ENCODE measurements around the gene CCDC188. TPM values are rescaled to one million over a fixed set of nuclear protein-coding genes. Genes with fewer than 3 reads are reported as not detected.

Gene CCDC188
- total RNA-seq, 1 donor = 0.36 TPM

- H3K4me3 ChIP-seq (ENCODE audit: insufficient read depth, low read length) = no peak overlapping the region
- H3K9me3 ChIP-seq (ENCODE audit: low read depth, low read length) = no peaks in the 10 kb centered on the region
- H3K27ac ChIP-seq (ENCODE audit: low read depth, low read length) = no peak overlapping the region
- H3K79me2 ChIP-seq (ENCODE audit: insufficient read depth, low read length) = no peaks in the 10 kb centered on the region
- H4K20me1 ChIP-seq (ENCODE audit: insufficient read depth, low read length) = no peaks in the 10 kb centered on the region
- no peak overlapping the region for H3K4me2 ChIP-seq (ENCODE audit: insufficient read depth, low read length)
- H2AFZ ChIP-seq (ENCODE audit: low read length) = no peak overlapping the region
- no peak for TF ChIP-seq CTCF (IDR thresholded peaks at IDR 0.05; ENCODE audit: extremely low read depth, low read depth, low read length)
- H3K27me3 ChIP-seq (ENCODE audit: insufficient read depth, low read length) = no peaks in the 10 kb centered on the region
- no peak for DNase-seq (ENCODE audit: insufficient read length, low spot score, missing footprints)
- no peaks in the 10 kb centered on the region for H3K4me1 ChIP-seq (ENCODE audit: insufficient read depth, low read length)
- H3K36me3 ChIP-seq (ENCODE audit: insufficient read depth, low read length) = no peaks in the 10 kb centered on the region
Observed at GRCh38 chr22:20191000-20191515, 40.2 kb upstream of the CCDC188 start.

GRCh38 chr22:20188567-20188877 is 37.7 kb upstream of the CCDC188 start:
- Histone ChIP-seq H3K4me1 (ENCODE audit: insufficient read depth, low read length) (no peaks in the 10 kb centered on the region), H2AFZ (ENCODE audit: low read length) (no peak overlapping the region), H3K4me3 (ENCODE audit: insufficient read depth, low read length) (no peak overlapping the region), H3K36me3 (ENCODE audit: insufficient read depth, low read length) (no peaks in the 10 kb centered on the region), H3K4me2 (ENCODE audit: insufficient read depth, low read length) (no peak overlapping the region), H4K20me1 (ENCODE audit: insufficient read depth, low read length) (no peaks in the 10 kb centered on the region), H3K27me3 (ENCODE audit: insufficient read depth, low read length) (no peaks in the 10 kb centered on the region), H3K27ac (ENCODE audit: low read depth, low read length) (no peak overlapping the region), H3K9me3 (ENCODE audit: low read depth, low read length) (no peaks in the 10 kb centered on the region), H3K79me2 (ENCODE audit: insufficient read depth, low read length) (no peaks in the 10 kb centered on the region)
- DNase-seq (ENCODE audit: insufficient read length, low spot score, missing footprints) = no peak
- TF ChIP-seq CTCF (IDR thresholded peaks at IDR 0.05; ENCODE audit: extremely low read depth, low read depth, low read length) = no peak

GRCh38 chr22:20187777-20188566 is 37.1 kb upstream of the CCDC188 start:
- Histone ChIP-seq H3K4me3 (ENCODE audit: insufficient read depth, low read length) (no peak overlapping the region), H2AFZ (ENCODE audit: low read length) (no peak overlapping the region), H3K9me3 (ENCODE audit: low read depth, low read length) (no peaks in the 10 kb centered on the region), H3K79me2 (ENCODE audit: insufficient read depth, low read length) (no peaks in the 10 kb centered on the region), H3K36me3 (ENCODE audit: insufficient read depth, low read length) (no peaks in the 10 kb centered on the region), H3K4me2 (ENCODE audit: insufficient read depth, low read length) (no peak overlapping the region), H3K4me1 (ENCODE audit: insufficient read depth, low read length) (no peaks in the 10 kb centered on the region), H3K27me3 (ENCODE audit: insufficient read depth, low read length) (no peaks in the 10 kb centered on the region), H3K27ac (ENCODE audit: low read depth, low read length) (no peak overlapping the region), H4K20me1 (ENCODE audit: insufficient read depth, low read length) (no peaks in the 10 kb centered on the region)
- no peak for DNase-seq (ENCODE audit: insufficient read length, low spot score, missing footprints)
- no peak for TF ChIP-seq CTCF (IDR thresholded peaks at IDR 0.05; ENCODE audit: extremely low read depth, low read depth, low read length)

GRCh38 chr22:20186871-20187546 is 36.2 kb upstream of the CCDC188 start:
- Histone ChIP-seq H3K27me3 (ENCODE audit: insufficient read depth, low read length) (no peaks in the 10 kb centered on the region), H3K79me2 (ENCODE audit: insufficient read depth, low read length) (no peaks in the 10 kb centered on the region), H3K4me2 (ENCODE audit: insufficient read depth, low read length) (no peak overlapping the region), H3K27ac (ENCODE audit: low read depth, low read length) (no peak overlapping the region), H2AFZ (ENCODE audit: low read length) (no peak overlapping the region), H3K4me1 (ENCODE audit: insufficient read depth, low read length) (no peaks in the 10 kb centered on the region), H3K4me3 (ENCODE audit: insufficient read depth, low read length) (no peak overlapping the region), H4K20me1 (ENCODE audit: insufficient read depth, low read length) (no peaks in the 10 kb centered on the region), H3K36me3 (ENCODE audit: insufficient read depth, low read length) (no peaks in the 10 kb centered on the region), H3K9me3 (ENCODE audit: low read depth, low read length) (no peaks in the 10 kb centered on the region)
- no peak for TF ChIP-seq CTCF (IDR thresholded peaks at IDR 0.05; ENCODE audit: extremely low read depth, low read depth, low read length)
- no peak for DNase-seq (ENCODE audit: insufficient read length, low spot score, missing footprints)
